DMS53 treated with DMSO at 0.1 percent for 48 hours (cell line): ENCODE results near the gene MED25.
A peak's percentile ranks its signal among the peaks of the same experiment; 100 is the strongest.
"Not testable (repeated sequence)": the region's sequence is repeated elsewhere in the genome, so short reads cannot be mapped to it uniquely, and the experiment has no call there.

Experiments used
- DNase-seq: peaks from one replicate; lab custom pipeline; 2025; ENCODE audit not compliant: unreplicated experiment; lab: John Stamatoyannopoulos, UW

MED25 gene

GRCh38 chr19:49812997-49813861 lies 4.9 kb upstream of the MED25 start, which contains the start of gene FUZ:
TSS of gene FUZ (minus strand) at chr19:49813292. CDS start at chr19:49813106, 186 bp downstream.
- peak; percentile 89 for DNase-seq

GRCh38 chr19:49814010-49814409 lies 4.1 kb upstream of the MED25 start:
- DNase-seq, result no peak

GRCh38 chr19:49816590-49816989 lies 1.5 kb upstream of the MED25 start:
- no peak for DNase-seq

- DNase-seq, result no peak
Observed at GRCh38 chr19:49818649-49819370, 721 bp downstream of the MED25 start.

GRCh38 chr19:49819452-49820115 lies 1.5 kb downstream of the MED25 start:
- not testable (repeated sequence) for DNase-seq

- DNase-seq, result no peak
Observed at GRCh38 chr19:49820125-49820524, 2.0 kb downstream of the MED25 start.

- peak; percentile 90 for DNase-seq
Observed at GRCh38 chr19:49823472-49823871, 5.4 kb downstream of the MED25 start.

GRCh38 chr19:49824662-49825061 lies 6.6 kb downstream of the MED25 start:
- DNase-seq, result no peak

GRCh38 chr19:49827034-49827433 lies 8.9 kb downstream of the MED25 start:
- no peak for DNase-seq

GRCh38 chr19:49829200-49829599 lies 11.1 kb downstream of the MED25 start:
- no peak for DNase-seq

- no peak for DNase-seq
Observed at GRCh38 chr19:49829721-49830120, 11.6 kb downstream of the MED25 start.

- no peak for DNase-seq
Observed at GRCh38 chr19:49830766-49831165, 12.7 kb downstream of the MED25 start.

- DNase-seq, result no peak
Observed at GRCh38 chr19:49831592-49831991, 13.5 kb downstream of the MED25 start.

- no peak for DNase-seq
Observed at GRCh38 chr19:49832556-49832955, 14.5 kb downstream of the MED25 start.

- DNase-seq, result no peak
Observed at GRCh38 chr19:49833599-49833998, 15.5 kb downstream of the MED25 start.

- no peak for DNase-seq
Observed at GRCh38 chr19:49835562-49835961, 17.5 kb downstream of the MED25 start.

GRCh38 chr19:49836176-49837008 lies 18.3 kb downstream of the MED25 start:
- DNase-seq, result no peak

GRCh38 chr19:49837009-49837310 lies 18.9 kb downstream of the MED25 start:
- no peak for DNase-seq

- DNase-seq, result no peak
Observed at GRCh38 chr19:49837425-49837824, 19.3 kb downstream of the MED25 start.

- DNase-seq, result no peak
Observed at GRCh38 chr19:49838885-49839588, 20.9 kb downstream of the MED25 start.
